NCI-H187 treated with DMSO at 0.1 percent for 48 hours (cell line): ENCODE measurements around the gene BMPR1A.
"Not testable (repeated sequence)": the region's sequence is repeated elsewhere in the genome, so short reads cannot be mapped to it uniquely, and the experiment has no call there.

Source experiments
- DNase-seq: peaks from one replicate; lab custom pipeline; 2025; lab: John Stamatoyannopoulos, UW

The BMPR1A gene

GRCh38 chr10:86941991-86942421, 185.6 kb downstream of the BMPR1A start:
- DNase-seq: no peak

- no peak for DNase-seq
Measured at GRCh38 chr10:86942441-86943315, 186.3 kb downstream of the BMPR1A start.

GRCh38 chr10:86943316-86944030, 187.1 kb downstream of the BMPR1A start:
- DNase-seq: no peak

GRCh38 chr10:86944031-86944419, 187.6 kb downstream of the BMPR1A start:
- DNase-seq: no peak

- no peak for DNase-seq
Measured at GRCh38 chr10:86944471-86944870, 188.1 kb downstream of the BMPR1A start.

- no peak for DNase-seq
Measured at GRCh38 chr10:86944907-86945306, 188.5 kb downstream of the BMPR1A start.

GRCh38 chr10:86945361-86946212, 189.2 kb downstream of the BMPR1A start:
- no peak for DNase-seq

- DNase-seq: no peak
Measured at GRCh38 chr10:86946213-86947155, 190.1 kb downstream of the BMPR1A start.

- not testable (repeated sequence) for DNase-seq
Measured at GRCh38 chr10:86947806-86948205, 191.4 kb downstream of the BMPR1A start.

GRCh38 chr10:86950349-86950748, 193.9 kb downstream of the BMPR1A start:
- no peak for DNase-seq

- no peak for DNase-seq
Measured at GRCh38 chr10:86951184-86951761, 194.9 kb downstream of the BMPR1A start.

- no peak for DNase-seq
Measured at GRCh38 chr10:86952106-86952505, 195.7 kb downstream of the BMPR1A start.

GRCh38 chr10:86952697-86953096, 196.3 kb downstream of the BMPR1A start:
- not testable (repeated sequence) for DNase-seq

- no peak for DNase-seq
Measured at GRCh38 chr10:86953747-86954680, 197.6 kb downstream of the BMPR1A start.

- no peak for DNase-seq
Measured at GRCh38 chr10:86954681-86955500, 198.5 kb downstream of the BMPR1A start.

- DNase-seq: no peak
Measured at GRCh38 chr10:86955501-86956194, 199.2 kb downstream of the BMPR1A start.

- no peak for DNase-seq
Measured at GRCh38 chr10:86956195-86956847, 199.9 kb downstream of the BMPR1A start.
